Effector memory CD8-positive, alpha-beta T cell (primary cell): ENCODE results near the gene GFPT2.
"Not testable (repeated sequence)": the region's sequence is repeated elsewhere in the genome, so short reads cannot be mapped to it uniquely, and the experiment has no call there.

Experiments
- ATAC-seq: fragments of 150-1000 bp; cut with Tn5 transposase; replicated peaks from 2 replicates; pipeline ENCODE4 v1.10.0; 2021; ENCODE audit warnings: mild to moderate bottlenecking, moderate library complexity
- DNase-seq, 3 experiments: peaks; one replicate each; pipeline ENCODE4 v3.0.0; 2021
- H3K27ac Mint-ChIP-seq, 2 donors: one replicate each; pipeline ENCODE4 v1.8.0; 2022; ENCODE audit warnings: mild to moderate bottlenecking in 2 of 2, mixed read lengths in 2 of 2, moderate library complexity in 2 of 2
- H3K27me3 Mint-ChIP-seq, 2 donors: one replicate each; pipeline ENCODE4 v1.8.0; 2022; ENCODE audit warnings: mixed read lengths in 2 of 2
- H3K36me3 Mint-ChIP-seq: one replicate; pipeline ENCODE4 v1.8.0; 2022; ENCODE audit warnings: mild to moderate bottlenecking, moderate library complexity, mixed read lengths; ENCODE audit not compliant: insufficient read depth
- H3K4me1 Mint-ChIP-seq, 2 donors: one replicate each; pipeline ENCODE4 v1.8.0; 2022; ENCODE audit warnings: low read depth in 2 of 2, mixed read lengths in 2 of 2
- H3K4me3 Mint-ChIP-seq, 2 donors: one replicate each; pipeline ENCODE4 v1.8.0; 2022; ENCODE audit warnings: mild to moderate bottlenecking in 2 of 2, mixed read lengths in 2 of 2, moderate library complexity in 2 of 2
- H3K9me3 Mint-ChIP-seq, 2 donors: one replicate each; pipeline ENCODE4 v1.8.0; 2022; ENCODE audit warnings: mixed read lengths in 2 of 2

Gene GFPT2

DNA sequence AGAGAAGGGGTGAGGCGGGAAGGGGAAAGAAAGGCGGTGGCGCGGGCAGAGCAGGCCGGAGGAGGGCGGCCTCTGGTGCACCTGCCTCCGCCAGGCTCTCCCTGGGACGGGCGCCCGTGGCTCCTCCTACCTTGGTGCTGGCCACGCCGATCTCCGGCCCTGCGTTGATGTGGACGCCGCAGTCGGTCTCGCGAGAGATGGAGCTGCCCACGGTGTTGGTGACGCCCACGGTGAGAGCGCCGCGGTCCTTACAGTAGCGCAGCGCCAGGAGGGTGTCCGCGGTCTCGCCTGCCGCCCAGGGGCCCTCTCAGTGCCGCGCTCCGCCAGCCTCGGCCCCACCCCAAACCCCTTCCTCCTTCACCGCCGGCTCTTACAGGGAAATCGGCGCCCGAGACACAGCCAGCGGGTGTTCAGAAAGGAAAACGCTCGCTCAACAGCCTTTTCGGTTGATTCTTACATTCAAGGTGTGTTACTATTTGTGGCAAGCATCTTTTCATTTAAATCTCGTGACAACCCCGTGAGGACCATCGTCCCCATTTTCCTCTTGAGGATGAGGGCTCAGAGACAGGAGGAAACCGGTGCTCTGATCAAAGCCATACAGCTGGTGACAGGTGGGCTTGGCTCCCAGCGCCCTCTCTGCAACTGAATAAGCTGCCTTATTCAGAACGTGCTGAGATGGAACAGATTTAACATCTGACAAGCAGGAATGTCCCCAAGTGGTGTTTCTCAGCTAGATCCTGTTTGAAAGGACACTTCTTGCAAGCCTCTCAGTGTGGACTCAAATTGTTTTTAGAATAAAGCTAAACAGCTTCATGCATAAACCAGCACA, 39.2 kb downstream of the GFPT2 start:
- Mint-ChIP-seq H3K27ac (peak overlapping the region in 1 of 2 donors; percentile 60), H3K9me3 (no peaks in the 10 kb centered on the region), H3K27me3 (peaks cover 0 to 7% of the 10 kb centered on the region in 2 donors), H3K4me3 (peak overlapping the region in 1 of 2 donors; percentile 65), H3K36me3 (peaks cover 3% of the 10 kb centered on the region), H3K4me1 (peaks cover 3 to 8% of the 10 kb centered on the region in 2 donors)
- ATAC-seq (peak; percentile 93), DNase-seq (peak in 2 of 3 experiments; percentile 56 to 60)

DNA sequence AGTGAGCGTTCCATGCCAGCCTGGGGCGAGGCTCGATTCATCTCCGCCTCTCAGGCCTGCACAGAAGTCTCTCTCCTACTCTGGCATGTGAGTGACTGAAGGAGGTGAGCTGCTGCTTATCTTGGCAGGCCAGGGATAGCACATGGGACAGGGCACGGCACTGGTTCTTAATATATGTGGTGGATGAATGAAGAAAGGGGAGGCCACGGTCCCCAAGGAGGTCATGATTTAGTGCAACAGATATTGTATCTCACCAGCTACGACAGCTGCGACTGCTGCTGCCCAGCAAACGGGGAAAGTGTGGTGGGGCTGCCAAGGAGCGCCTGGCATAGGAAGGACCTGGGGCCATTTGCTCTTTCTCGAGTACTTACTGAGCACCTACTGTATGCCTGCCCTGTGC, 41.9 kb downstream of the GFPT2 start:
- ATAC-seq (no peak), DNase-seq (no peak)
- Mint-ChIP-seq H3K27me3 (peaks cover 0 to 7% of the 10 kb centered on the region in 2 donors), H3K9me3 (no peaks in the 10 kb centered on the region), H3K4me3 (no peak overlapping the region), H3K4me1 (peaks cover 3 to 8% of the 10 kb centered on the region in 2 donors), H3K27ac (no peak overlapping the region), H3K36me3 (peaks cover 6% of the 10 kb centered on the region)

DNA sequence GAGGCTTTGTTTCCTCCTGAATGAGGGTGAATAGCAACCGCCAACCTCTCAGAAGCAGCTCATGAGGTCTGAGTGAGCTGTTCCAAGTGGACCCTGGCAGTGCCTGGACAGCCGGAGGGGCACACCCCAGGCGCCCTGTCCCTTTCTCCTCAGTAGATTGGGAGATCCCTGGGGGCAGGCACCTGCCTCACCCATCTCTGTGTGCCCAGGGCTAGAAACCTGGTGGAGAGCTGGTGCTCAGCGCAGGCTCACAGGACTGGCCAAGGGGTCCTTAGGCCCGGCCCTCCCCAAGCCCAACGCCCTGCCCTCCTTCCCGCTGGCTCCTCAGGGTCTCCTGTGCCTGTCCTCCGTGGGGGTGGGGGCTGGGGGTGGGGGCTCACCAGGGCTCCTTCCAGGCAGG, 46.3 kb downstream of the GFPT2 start:
- Mint-ChIP-seq H3K4me1 (peaks cover 0 to 5% of the 10 kb centered on the region in 2 donors), H3K27ac (no peak overlapping the region), H3K27me3 (peaks cover 0 to 7% of the 10 kb centered on the region in 2 donors), H3K4me3 (no peak overlapping the region), H3K36me3 (peaks cover 9% of the 10 kb centered on the region), H3K9me3 (no peaks in the 10 kb centered on the region)
- ATAC-seq: no peak
- DNase-seq: no peak

DNA sequence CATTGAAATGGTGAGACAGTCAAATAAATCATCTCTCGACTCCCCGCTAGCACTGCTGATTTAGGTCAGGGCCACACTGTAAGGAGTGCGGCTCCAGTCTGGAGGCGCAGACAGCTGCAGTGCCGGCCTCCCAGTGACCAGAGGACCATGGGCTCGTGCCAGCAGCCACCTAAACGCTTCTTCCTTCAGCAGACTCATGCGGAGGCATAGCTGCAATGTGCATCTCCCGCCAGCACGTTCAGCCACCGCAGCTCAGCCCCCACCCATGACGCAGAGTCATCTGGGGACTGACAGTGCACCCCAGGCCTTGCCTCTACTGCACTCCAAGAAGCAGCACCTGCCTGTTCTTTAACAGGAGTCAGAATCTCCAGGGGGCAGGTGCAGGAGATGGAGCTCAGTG, 47.7 kb downstream of the GFPT2 start:
- DNase-seq: no peak
- no peak overlapping the region for H3K4me3 Mint-ChIP-seq
- no peaks in the 10 kb centered on the region for H3K27me3 Mint-ChIP-seq
- no peaks in the 10 kb centered on the region for H3K9me3 Mint-ChIP-seq
- no peaks in the 10 kb centered on the region for H3K4me1 Mint-ChIP-seq
- H3K36me3 Mint-ChIP-seq: peaks cover 6% of the 10 kb centered on the region
- H3K27ac Mint-ChIP-seq: no peak overlapping the region
- no peak for ATAC-seq

DNA sequence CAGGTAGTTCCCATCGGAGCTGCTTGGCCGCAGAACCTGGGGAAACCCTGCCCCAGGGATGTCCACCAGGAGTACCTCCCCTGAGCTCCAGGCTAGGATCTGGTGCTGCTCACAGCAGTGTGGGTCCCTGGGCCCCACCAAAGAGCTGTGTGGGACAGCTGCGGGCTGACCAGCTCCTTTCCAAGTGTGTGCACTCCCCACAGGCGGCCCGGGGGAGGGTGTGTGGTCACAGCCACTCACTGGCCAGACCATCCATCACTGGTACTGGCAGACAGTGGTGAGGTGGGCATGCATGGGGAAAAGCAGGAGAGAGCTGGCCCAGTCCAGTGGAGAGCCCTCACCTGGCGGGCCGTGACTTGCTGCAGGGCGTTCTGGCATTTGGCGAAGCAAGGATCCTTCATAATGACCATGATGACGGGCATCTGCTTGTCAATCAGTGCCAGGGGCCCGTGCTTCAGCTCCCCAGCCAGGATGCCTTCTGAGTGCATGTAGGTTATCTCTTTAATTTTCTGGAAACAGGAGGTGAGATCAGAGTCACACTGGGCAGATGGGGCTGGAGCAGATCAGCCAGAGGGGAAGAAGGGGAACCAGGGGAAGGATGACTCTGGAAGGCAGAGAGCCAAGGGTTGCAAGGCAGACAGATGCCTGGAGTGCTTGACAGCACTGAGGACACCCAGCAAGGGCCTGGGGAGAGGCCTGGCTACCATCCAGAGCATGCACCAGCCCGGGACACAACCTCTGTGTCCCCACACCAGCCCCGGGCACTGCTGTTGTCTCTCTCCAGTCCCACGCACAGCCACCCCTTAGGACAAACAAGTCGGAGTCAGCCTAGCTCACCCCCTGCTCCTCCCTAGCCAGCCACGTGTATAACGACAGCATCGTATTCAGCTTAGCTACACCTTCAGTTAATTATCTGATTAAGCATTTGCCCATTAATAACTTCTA, 48.4 kb downstream of the GFPT2 start:
- H3K36me3 Mint-ChIP-seq: peaks cover 6% of the 10 kb centered on the region
- ATAC-seq: no peak
- H3K4me1 Mint-ChIP-seq: no peaks in the 10 kb centered on the region
- H3K27me3 Mint-ChIP-seq: no peaks in the 10 kb centered on the region
- no peak for DNase-seq
- H3K27ac Mint-ChIP-seq: no peak overlapping the region
- H3K4me3 Mint-ChIP-seq: no peak overlapping the region
- H3K9me3 Mint-ChIP-seq: no peaks in the 10 kb centered on the region

DNA sequence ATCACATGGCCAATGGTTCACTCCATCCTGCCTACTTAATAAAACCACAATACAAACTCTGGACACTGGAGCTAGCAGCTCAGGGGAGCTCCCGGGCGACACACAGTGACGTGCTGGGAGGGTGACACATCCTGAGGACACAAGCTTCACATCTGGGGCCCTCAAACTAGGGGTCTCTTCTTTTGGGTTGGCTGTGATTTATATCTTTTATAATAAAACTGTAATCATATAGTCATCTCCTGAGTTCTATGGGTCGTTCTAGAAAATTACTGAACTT, 49.2 kb downstream of the GFPT2 start:
- ATAC-seq (no peak), DNase-seq (no peak)
- no peaks in the 10 kb centered on the region for H3K27me3 Mint-ChIP-seq
- H3K4me3 Mint-ChIP-seq: no peak overlapping the region
- H3K36me3 Mint-ChIP-seq: peaks cover 6% of the 10 kb centered on the region
- no peak overlapping the region for H3K27ac Mint-ChIP-seq
- H3K4me1 Mint-ChIP-seq: no peaks in the 10 kb centered on the region
- no peaks in the 10 kb centered on the region for H3K9me3 Mint-ChIP-seq

DNA sequence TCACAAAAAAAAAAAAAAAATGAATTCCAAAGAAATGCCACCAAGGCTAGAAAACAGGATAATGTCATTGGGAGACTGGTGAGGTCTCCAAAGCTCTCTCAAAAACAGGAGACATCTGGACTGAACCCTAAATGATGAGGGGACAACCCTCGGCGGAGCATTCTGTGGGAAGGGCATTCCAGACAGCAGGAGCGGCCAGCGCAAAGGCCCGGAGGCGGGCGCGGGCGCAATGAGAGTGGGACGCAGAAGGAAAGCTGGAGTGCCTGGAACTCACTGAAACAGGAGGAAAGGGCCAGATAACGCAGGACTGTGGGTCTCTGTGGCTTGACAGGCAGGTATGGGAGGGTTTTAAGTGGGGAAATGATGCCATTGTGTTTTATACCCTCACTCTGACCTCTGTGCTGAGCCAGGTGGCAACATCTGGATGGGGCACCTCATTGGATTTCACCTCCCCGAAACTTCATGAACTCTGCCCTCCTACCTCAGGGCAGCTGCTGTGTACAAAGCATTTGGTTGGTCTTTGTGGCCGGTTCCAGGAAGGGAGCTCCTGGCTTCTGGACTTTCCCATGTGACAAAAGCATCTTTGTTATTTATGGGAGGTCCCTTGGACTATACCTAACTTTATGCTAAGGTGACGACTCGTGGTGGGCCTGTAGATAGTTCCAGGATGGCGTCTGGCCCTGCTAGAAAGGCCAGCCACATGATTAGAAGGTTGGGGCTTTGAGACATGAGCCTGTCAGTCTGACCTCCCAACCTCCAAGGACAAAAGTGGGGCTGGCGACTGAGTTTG, 49.7 kb downstream of the GFPT2 start:
- H3K27ac Mint-ChIP-seq: peak overlapping the region in 1 of 2 donors; percentile 39
- no peak overlapping the region for H3K4me3 Mint-ChIP-seq
- no peaks in the 10 kb centered on the region for H3K27me3 Mint-ChIP-seq
- no peaks in the 10 kb centered on the region for H3K4me1 Mint-ChIP-seq
- H3K9me3 Mint-ChIP-seq: no peaks in the 10 kb centered on the region
- ATAC-seq (no peak), DNase-seq (no peak)
- peaks cover 6% of the 10 kb centered on the region for H3K36me3 Mint-ChIP-seq

DNA sequence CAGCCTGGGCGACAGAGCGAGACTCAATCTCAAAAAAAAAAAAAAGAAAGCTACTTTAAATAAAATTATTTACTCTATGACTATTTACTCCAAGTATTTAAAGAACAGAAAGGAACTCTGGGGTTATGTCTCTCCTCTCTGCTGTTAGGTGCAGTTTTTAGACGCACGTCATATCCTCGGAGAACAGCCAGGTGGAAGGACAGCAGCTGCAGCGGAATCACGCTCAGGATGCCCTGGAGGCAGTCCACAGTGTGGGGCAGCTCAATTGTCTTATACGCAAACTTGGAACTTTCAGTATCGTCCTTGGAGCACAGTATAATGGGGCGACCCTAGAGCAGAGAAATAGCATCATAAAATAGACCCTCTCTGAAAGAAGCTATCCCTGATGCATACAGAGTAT, 50.9 kb downstream of the GFPT2 start:
- Mint-ChIP-seq H3K4me3 (no peak overlapping the region), H3K9me3 (no peaks in the 10 kb centered on the region), H3K36me3 (peaks cover 3% of the 10 kb centered on the region), H3K27ac (no peak overlapping the region), H3K27me3 (no peaks in the 10 kb centered on the region), H3K4me1 (no peaks in the 10 kb centered on the region)
- ATAC-seq: no peak
- no peak for DNase-seq

DNA sequence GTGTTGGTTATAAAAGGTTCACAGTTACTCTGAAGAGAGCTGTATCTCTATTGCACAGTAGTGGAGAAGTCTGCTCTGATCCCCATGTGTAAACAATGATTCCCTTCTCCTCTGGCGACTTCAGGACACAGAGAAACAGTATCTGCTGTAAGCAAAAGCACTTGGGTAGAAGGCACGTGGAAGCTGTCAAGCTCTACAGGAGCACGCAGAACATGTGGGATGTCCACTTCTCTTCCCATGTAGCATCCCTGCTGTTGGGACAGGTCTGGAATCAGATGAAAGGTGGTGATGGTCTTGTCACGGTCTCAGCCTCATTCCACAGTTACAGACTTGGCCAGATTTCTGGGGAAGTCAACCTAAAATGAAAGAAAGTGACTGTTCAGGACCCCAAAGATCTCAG, 51.9 kb downstream of the GFPT2 start:
- Mint-ChIP-seq H3K27me3 (no peaks in the 10 kb centered on the region), H3K9me3 (no peaks in the 10 kb centered on the region), H3K27ac (no peak overlapping the region), H3K4me1 (peaks cover 0 to 6% of the 10 kb centered on the region in 2 donors), H3K4me3 (no peak overlapping the region), H3K36me3 (peaks cover 3% of the 10 kb centered on the region)
- ATAC-seq (no peak), DNase-seq (no peak)

DNA sequence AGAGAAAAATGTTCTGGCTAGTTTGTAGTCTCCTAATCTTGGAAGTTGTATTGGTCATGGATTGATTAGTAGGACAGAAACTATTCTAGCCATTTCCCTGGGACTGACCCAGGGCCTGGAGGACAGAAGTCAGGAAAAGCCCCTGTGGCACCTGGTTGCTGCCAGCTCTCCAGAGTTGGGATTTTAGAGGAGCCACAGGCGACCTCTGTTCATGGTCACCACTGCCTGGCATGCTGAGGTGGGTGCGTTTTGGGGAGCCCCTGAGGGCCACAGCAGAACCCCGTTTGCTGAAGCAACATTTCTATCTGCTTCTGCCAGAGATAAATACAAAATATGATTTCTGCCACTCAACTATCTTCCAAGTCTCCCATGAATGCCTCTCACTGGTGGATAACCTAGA, 53.6 kb downstream of the GFPT2 start:
- peaks cover 3% of the 10 kb centered on the region for H3K36me3 Mint-ChIP-seq
- H3K4me3 Mint-ChIP-seq: no peak overlapping the region
- no peak overlapping the region for H3K27ac Mint-ChIP-seq
- peaks cover 0 to 10% of the 10 kb centered on the region in 2 donors for H3K4me1 Mint-ChIP-seq
- H3K27me3 Mint-ChIP-seq: no peaks in the 10 kb centered on the region
- no peak for ATAC-seq
- H3K9me3 Mint-ChIP-seq: no peaks in the 10 kb centered on the region
- DNase-seq: no peak

DNA sequence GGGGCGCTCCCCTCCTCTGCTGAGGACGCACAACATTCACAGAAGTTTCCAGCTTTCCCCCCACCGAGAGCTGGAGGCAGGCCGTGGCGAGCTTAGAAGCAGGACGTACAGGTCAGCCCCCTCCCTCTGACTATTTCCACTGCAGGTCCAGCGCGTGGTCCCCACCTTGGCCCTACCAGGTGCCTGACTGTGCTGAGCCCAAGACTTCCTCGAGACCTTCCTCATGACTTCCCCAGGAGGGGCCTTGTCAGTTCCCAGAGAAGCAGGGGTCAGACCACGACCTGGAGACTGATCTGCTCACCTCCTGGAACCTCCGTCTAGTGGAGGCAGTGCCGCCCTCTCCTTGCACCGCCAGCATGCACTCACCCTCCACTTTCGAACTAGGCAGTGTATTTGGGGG, 54.1 kb downstream of the GFPT2 start:
- H3K27ac Mint-ChIP-seq, H3K4me3 Mint-ChIP-seq, DNase-seq, H3K9me3 Mint-ChIP-seq, H3K36me3 Mint-ChIP-seq, H3K27me3 Mint-ChIP-seq, H3K4me1 Mint-ChIP-seq, ATAC-seq: not testable (repeated sequence)

DNA sequence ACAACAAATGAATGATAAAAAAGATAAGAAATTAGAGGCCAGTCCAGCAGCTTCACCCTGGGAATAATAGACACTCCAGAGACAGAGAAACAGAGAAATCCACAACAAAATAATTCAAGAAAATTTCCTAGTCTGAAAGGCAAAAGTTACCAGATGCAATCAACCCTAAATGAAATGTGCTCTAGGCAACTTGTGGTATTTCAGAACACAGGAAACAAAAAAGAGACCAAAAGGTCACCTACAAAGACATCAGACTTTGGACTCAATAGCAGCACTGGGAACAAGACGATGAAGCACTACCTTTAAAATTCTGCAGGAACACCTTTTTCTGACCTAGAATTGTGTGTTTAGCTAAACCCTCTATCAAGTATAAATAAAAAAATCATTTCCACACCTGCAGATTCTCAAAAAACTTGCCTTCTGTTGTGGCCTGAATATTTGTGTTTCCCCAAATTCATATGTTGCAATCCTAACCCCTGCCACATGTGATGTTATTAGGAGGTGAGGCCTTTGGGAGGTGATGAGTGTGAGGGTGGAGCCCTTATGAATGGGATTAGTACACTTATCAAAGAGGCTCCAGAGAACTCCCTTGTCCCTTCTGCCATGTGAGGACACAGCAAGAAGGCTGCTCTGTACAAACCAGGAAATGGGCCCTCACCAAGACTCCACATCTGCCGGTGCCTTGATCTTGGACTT, 55.4 kb downstream of the GFPT2 start:
- ATAC-seq: no peak
- Mint-ChIP-seq H3K36me3 (peaks cover 14% of the 10 kb centered on the region), H3K4me1 (peaks cover 13 to 22% of the 10 kb centered on the region in 2 donors), H3K27ac (no peak overlapping the region), H3K27me3 (no peaks in the 10 kb centered on the region), H3K4me3 (no peak overlapping the region), H3K9me3 (no peaks in the 10 kb centered on the region)
- no peak for DNase-seq

DNA sequence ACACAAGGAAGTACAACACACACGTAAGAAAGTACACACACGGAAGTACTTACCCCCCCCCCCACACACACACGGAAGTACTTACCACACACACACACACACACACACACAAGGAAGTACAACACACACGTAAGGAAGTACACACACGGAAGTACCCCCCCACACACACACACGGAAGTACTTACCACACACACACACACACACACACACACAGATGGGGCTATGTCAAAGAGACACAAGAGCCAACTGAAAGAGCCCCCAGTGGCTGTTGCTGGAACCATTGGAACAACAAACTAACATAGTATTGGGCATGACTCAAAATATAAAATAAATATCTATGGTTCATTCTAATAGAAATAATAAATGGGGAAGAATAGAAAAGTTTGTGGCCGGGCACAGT, 56.4 kb downstream of the GFPT2 start:
- Mint-ChIP-seq H3K4me3 (no peak overlapping the region), H3K4me1 (peaks cover 15 to 25% of the 10 kb centered on the region in 2 donors), H3K9me3 (no peaks in the 10 kb centered on the region), H3K27ac (peak overlapping the region in 1 of 2 donors; percentile 83), H3K36me3 (peaks cover 20% of the 10 kb centered on the region), H3K27me3 (no peaks in the 10 kb centered on the region)
- ATAC-seq (no peak), DNase-seq (no peak)
